H9 (cell line): ENCODE results near the gene AMIGO3. TPM values are rescaled to one million over a fixed set of nuclear protein-coding genes. Genes with fewer than 3 reads are reported as not detected.

ENCODE experiments used
- DNase-seq: peaks from one replicate; pipeline ENCODE4 v3.0.0-alpha.2; 2017
- H2AFZ ChIP-seq: one replicate; pipeline ENCODE4 v1.6.1; 2013; ENCODE audit warnings: mild to moderate bottlenecking, low read length, control low read depth, moderate library complexity
- H2AK5ac ChIP-seq: 2 replicates; pipeline ENCODE4 v1.6.1; 2013; ENCODE audit warnings: low read length, control low read depth, mixed read lengths; ENCODE audit not compliant: insufficient read length
- H2BK120ac ChIP-seq: one replicate; pipeline ENCODE4 v1.6.1; 2013; ENCODE audit warnings: low read depth, mild to moderate bottlenecking, low read length, control low read depth, inconsistent platforms; ENCODE audit not compliant: poor library complexity, severe bottlenecking
- H2BK12ac ChIP-seq: 2 replicates; pipeline ENCODE4 v1.6.1; 2013; ENCODE audit warnings: low read length, control low read depth, mixed read lengths, low read depth; ENCODE audit not compliant: insufficient read length
- H2BK15ac ChIP-seq: 2 replicates; pipeline ENCODE4 v1.6.1; 2013; ENCODE audit warnings: low read depth, low read length, control low read depth
- H2BK20ac ChIP-seq: one replicate; pipeline ENCODE4 v1.6.1; 2013; ENCODE audit warnings: low read depth, mild to moderate bottlenecking, low read length, control low read depth, inconsistent platforms; ENCODE audit not compliant: poor library complexity, severe bottlenecking
- H2BK5ac ChIP-seq: 2 replicates; pipeline ENCODE4 v1.6.1; 2013; ENCODE audit warnings: low read length, control low read depth, mixed read lengths; ENCODE audit not compliant: insufficient read length
- H3K14ac ChIP-seq: 2 replicates; pipeline ENCODE4 v1.6.1; 2013; ENCODE audit warnings: low read length, control low read depth; ENCODE audit not compliant: insufficient read depth
- H3K18ac ChIP-seq: 2 replicates; pipeline ENCODE4 v1.6.1; 2013; ENCODE audit warnings: low read depth, mild to moderate bottlenecking, mixed read lengths, low read length, control low read depth; ENCODE audit not compliant: insufficient read length
- H3K23ac ChIP-seq: 2 replicates; pipeline ENCODE4 v1.6.1; 2013; ENCODE audit warnings: low read length, control low read depth, mixed read lengths, low read depth; ENCODE audit not compliant: insufficient read length
- H3K23me2 ChIP-seq: 2 replicates; pipeline ENCODE4 v1.6.1; 2013; ENCODE audit warnings: low read depth, mild to moderate bottlenecking, mixed read lengths, low read length, control low read depth; ENCODE audit not compliant: insufficient read length, poor library complexity, severe bottlenecking
- H3K27ac ChIP-seq: 2 replicates; pipeline ENCODE4 v1.5.1; 2013; ENCODE audit warnings: low read length, control low read depth, mixed read lengths, low read depth; ENCODE audit not compliant: insufficient read length
- H3K27me3 ChIP-seq: 2 replicates; pipeline ENCODE4 v1.6.1; 2013; ENCODE audit warnings: low read length, control low read depth, inconsistent platforms; ENCODE audit not compliant: insufficient read depth
- H3K4ac ChIP-seq: 2 replicates; pipeline ENCODE4 v1.6.1; 2013; ENCODE audit warnings: low read depth, mild to moderate bottlenecking, control low read depth, inconsistent platforms, low read length, moderate library complexity
- H3K4me1 ChIP-seq: 2 replicates; pipeline ENCODE4 v1.6.1; 2013; ENCODE audit warnings: low read length, control low read depth, inconsistent platforms; ENCODE audit not compliant: insufficient read depth
- H3K4me2 ChIP-seq: 2 replicates; pipeline ENCODE4 v1.6.1; 2013; ENCODE audit warnings: low read length, control low read depth, mixed read lengths; ENCODE audit not compliant: insufficient read length, insufficient read depth
- H3K56ac ChIP-seq: 2 replicates; pipeline ENCODE4 v1.6.1; 2013; ENCODE audit warnings: low read depth, mild to moderate bottlenecking, mixed read lengths, low read length, control low read depth; ENCODE audit not compliant: insufficient read length
- H3K79me1 ChIP-seq: 2 replicates; pipeline ENCODE4 v1.6.1; 2013; ENCODE audit warnings: low read depth, mild to moderate bottlenecking, moderate library complexity, low read length, control low read depth, inconsistent platforms; ENCODE audit not compliant: insufficient read depth, poor library complexity, severe bottlenecking
- H3K79me2 ChIP-seq: 2 replicates; pipeline ENCODE4 v1.6.1; 2013; ENCODE audit warnings: low read length, control low read depth, inconsistent platforms; ENCODE audit not compliant: insufficient read depth
- H3K9ac ChIP-seq: 2 replicates; pipeline ENCODE4 v1.6.1; 2013; ENCODE audit warnings: low read length, control low read depth, mixed read lengths; ENCODE audit not compliant: insufficient read length; ENCODE audit errors: extremely low read depth
- H3K9me3 ChIP-seq: one replicate; pipeline ENCODE4 v1.6.1; 2013; ENCODE audit warnings: low read depth, low read length, inconsistent platforms; ENCODE audit not compliant: control insufficient read depth
- H3T11ph ChIP-seq: one replicate; pipeline ENCODE4 v1.6.1; 2013; ENCODE audit warnings: mild to moderate bottlenecking, low read length, control low read depth, inconsistent platforms
- H4K20me1 ChIP-seq: one replicate; pipeline ENCODE4 v1.6.1; 2013; ENCODE audit not compliant: control insufficient read depth, insufficient read length, insufficient read depth
- H4K5ac ChIP-seq: 2 replicates; pipeline ENCODE4 v1.6.1; 2013; ENCODE audit warnings: low read depth, mild to moderate bottlenecking, mixed read lengths, low read length, control low read depth; ENCODE audit not compliant: insufficient read length
- H4K8ac ChIP-seq: replicated peaks from 2 replicates; pipeline ENCODE4 v1.6.1; 2013; ENCODE audit warnings: low read length, control low read depth, mixed read lengths, low read depth; ENCODE audit not compliant: insufficient read length
- H4K91ac ChIP-seq: 2 replicates; pipeline ENCODE4 v1.6.1; 2013; ENCODE audit warnings: low read depth, mild to moderate bottlenecking, moderate library complexity, mixed read lengths, low read length, control low read depth; ENCODE audit not compliant: insufficient read length
- H3K27ac Mint-ChIP-seq, 3 experiments: 2 replicates in 2 of 3; 3 replicates in 1 of 3; pipeline ENCODE4 v1.8.0; 2020 to 2021; ENCODE audit warnings: mixed read lengths in 3 of 3, mild to moderate bottlenecking in 1 of 3, moderate library complexity in 1 of 3
- H3K27me3 Mint-ChIP-seq: 2 replicates; pipeline ENCODE4 v1.8.0; 2021; ENCODE audit warnings: low read depth, mild to moderate bottlenecking, moderate library complexity, mixed read lengths
- H3K36me3 Mint-ChIP-seq, 3 experiments: 2 replicates in 2 of 3; 3 replicates in 1 of 3; pipeline ENCODE4 v1.8.0; 2020 to 2021; ENCODE audit warnings: low read depth in 3 of 3, mixed read lengths in 3 of 3; ENCODE audit not compliant: insufficient read depth in 1 of 3
- H3K4me1 Mint-ChIP-seq, 2 experiments: 2 replicates each; pipeline ENCODE4 v1.8.0; 2020; ENCODE audit warnings: mixed read lengths in 2 of 2
- H3K4me3 Mint-ChIP-seq, 2 experiments: 2 replicates in 1 of 2; 3 replicates in 1 of 2; pipeline ENCODE4 v1.8.0; 2020 to 2021; ENCODE audit warnings: mild to moderate bottlenecking in 2 of 2, mixed read lengths in 2 of 2, moderate library complexity in 1 of 2
- H3K9me3 Mint-ChIP-seq, 2 experiments: 2 replicates in 1 of 2; 3 replicates in 1 of 2; pipeline ENCODE4 v1.8.0; 2020; ENCODE audit warnings: mild to moderate bottlenecking in 2 of 2, mixed read lengths in 2 of 2, moderate library complexity in 1 of 2
- CTCF ChIP-seq: fragments of 200-600 bp; sonication (generic); conservative IDR thresholded peaks from 3 replicates; pipeline ENCODE4 v1.8.0; 2021; ENCODE audit warnings: antibody characterized with exemption, mild to moderate bottlenecking
- WGBS: extraction: QIAGEN DNeasy Blood & Tissue Kit; methylation state at CpG from one replicate; pipeline ENCODE4 v1.1.7; 2013; ENCODE audit warnings: missing lambda C conversion rate, low lambda C conversion rate, mixed read lengths; ENCODE audit not compliant: insufficient read length; ENCODE audit errors: extremely low coverage; 5-methylcytosine and 5-hydroxymethylcytosine counted together
- total RNA-seq: library from RNA; stranded (reverse); gene quantifications from 2 replicates; pipeline ENCODE4 v1.2.1, GENCODE V29; 2021

AMIGO3 gene
- total RNA-seq, 1 experiment from 2014 or later = 3.8 TPM

GRCh38 chr3:49727154-49727923, 7.9 kb upstream of the AMIGO3 start:
- Histone ChIP-seq H2BK5ac (no peak overlapping the region), H2AK5ac (no peak overlapping the region), H4K5ac (no peak overlapping the region), H3K23ac (no peak overlapping the region), H3K14ac (no peak overlapping the region), H3K18ac (no peak overlapping the region), H2BK120ac (no peak overlapping the region), H2BK15ac (no peak overlapping the region), H2AFZ (no peak overlapping the region), H3K9ac (no peak overlapping the region), H3T11ph (no peak overlapping the region), H3K56ac (no peak overlapping the region), H3K23me2 (peaks cover 15% of the 10 kb centered on the region), H2BK20ac (no peak overlapping the region), H4K91ac (no peak overlapping the region), H3K27me3 (no peaks in the 10 kb centered on the region), H4K20me1 (no peaks in the 10 kb centered on the region), H3K9me3 (no peaks in the 10 kb centered on the region), H4K8ac (no peak overlapping the region), H3K4me1 (no peaks in the 10 kb centered on the region), H3K79me1 (peaks cover 2% of the 10 kb centered on the region), H2BK12ac (no peak overlapping the region), H3K4ac (no peak overlapping the region), H3K27ac (no peak overlapping the region), H3K4me2 (no peak overlapping the region), H3K79me2 (no peaks in the 10 kb centered on the region)
- no peaks in the 10 kb centered on the region for H3K9me3 Mint-ChIP-seq
- H3K36me3 Mint-ChIP-seq = peaks cover 7 to 52% (median 35%) of the 10 kb centered on the region in 3 experiments; a peak in 6 of 7 replicates
- no peak overlapping the region for H3K27ac Mint-ChIP-seq
- no CpG with 5 or more reads among the region's 19 CpGs for WGBS
- TF ChIP-seq CTCF = no peak
- peaks cover 9 to 14% of the 10 kb centered on the region in 2 experiments for H3K4me1 Mint-ChIP-seq
- no peak overlapping the region for H3K4me3 Mint-ChIP-seq
- DNase-seq = no peak
- H3K27me3 Mint-ChIP-seq = no peaks in the 10 kb centered on the region
